Activated T-cell treated with anti-CD3 and anti-CD28 coated beads for 48 hours (primary cell): ENCODE measurements around the gene LAIR2.

Source experiments
- DNase-seq: peaks from one replicate; pipeline ENCODE4 v3.0.0-alpha.2; 2020; ENCODE audit warnings: low read depth

Gene LAIR2

GRCh38 chr19:54502518-54503048, at the start of gene LAIR2:
Gene LAIR2, plus strand, starts transcription at chr19:54502831. Its CDS starts 88 bp downstream, at chr19:54502919.
- DNase-seq = no peak

- DNase-seq = no peak
Measured at GRCh38 chr19:54453921-54454780, 48.5 kb upstream of the LAIR2 start.

GRCh38 chr19:54454781-54455675, 47.6 kb upstream of the LAIR2 start:
- no peak for DNase-seq

GRCh38 chr19:54455786-54456422, 46.7 kb upstream of the LAIR2 start:
- no peak for DNase-seq

- DNase-seq = no peak
Measured at GRCh38 chr19:54456423-54457373, 45.9 kb upstream of the LAIR2 start.

- DNase-seq = no peak
Measured at GRCh38 chr19:54457773-54458647, 44.6 kb upstream of the LAIR2 start.

GRCh38 chr19:54458648-54459281, 43.9 kb upstream of the LAIR2 start:
- no peak for DNase-seq

GRCh38 chr19:54459282-54460229, 43.1 kb upstream of the LAIR2 start:
- DNase-seq = no peak

GRCh38 chr19:54460230-54461005, 42.2 kb upstream of the LAIR2 start:
- no peak for DNase-seq

GRCh38 chr19:54461210-54461609, 41.4 kb upstream of the LAIR2 start:
- DNase-seq = no peak

GRCh38 chr19:54461613-54462012, 41.0 kb upstream of the LAIR2 start:
- DNase-seq = no peak

- DNase-seq = no peak
Measured at GRCh38 chr19:54462047-54462654, 40.5 kb upstream of the LAIR2 start.

GRCh38 chr19:54462655-54463530, 39.7 kb upstream of the LAIR2 start:
- DNase-seq = peak; percentile 68

- peak; percentile 95 for DNase-seq
Measured at GRCh38 chr19:54463531-54464043, 39.0 kb upstream of the LAIR2 start, which contains the start of gene LENG9. Gene LENG9, minus strand, starts transcription at chr19:54463778. Its CDS starts 252 bp downstream, at chr19:54463526.

- DNase-seq = peak; percentile 85
Measured at GRCh38 chr19:54464044-54464629, 38.5 kb upstream of the LAIR2 start.
